ENCODE data around the gene PRKAG2.

DNA sequence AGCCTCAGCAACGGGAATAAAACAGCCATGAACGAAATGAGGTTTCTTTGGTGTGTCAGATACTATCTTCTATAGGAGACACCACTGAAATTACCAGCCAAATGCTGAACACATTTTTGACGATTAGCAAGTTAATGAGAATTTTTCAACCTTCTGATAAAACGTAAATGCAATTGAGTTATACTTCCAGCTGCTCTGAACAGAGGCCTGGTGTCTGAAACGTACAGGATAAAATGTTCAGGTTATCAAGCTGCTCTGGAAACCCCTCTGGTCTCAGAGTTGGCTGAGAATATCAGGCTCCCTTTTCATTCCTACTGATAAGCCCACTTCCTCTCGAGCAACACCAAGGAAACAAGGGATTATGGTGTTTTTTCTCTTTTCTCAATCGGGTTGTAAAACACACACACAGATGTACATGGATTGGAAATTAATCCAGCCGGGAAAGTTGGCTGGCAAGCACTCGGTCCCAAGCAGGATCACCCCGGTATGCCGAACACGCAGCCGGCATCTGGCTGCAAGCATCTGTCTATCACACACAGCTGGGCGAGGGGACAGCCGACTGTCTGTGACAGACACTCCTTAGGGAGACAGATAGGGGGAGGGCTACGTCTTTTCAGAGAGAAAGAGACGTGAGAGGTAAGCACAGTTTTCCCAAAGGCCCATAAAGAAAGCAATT lies 171.8 kb downstream of the PRKAG2 start:
- TF ChIP-seq EZH2 (IDR thresholded peaks at IDR 0.05; ENCODE audit: insufficient read depth, poor library complexity, severe bottlenecking) (no peak), EZH2phosphoT487 (IDR thresholded peaks at IDR 0.05; ENCODE audit: insufficient read depth, low read depth) (no peak)
